Measurements from ENCODE around the gene DOCK1. TPM values are rescaled to one million over a fixed set of nuclear protein-coding genes. Genes with fewer than 3 reads are reported as not detected.

DOCK1 gene
- total RNA-seq, 1 donor from 2014 or later, result 18.6 TPM

DNA sequence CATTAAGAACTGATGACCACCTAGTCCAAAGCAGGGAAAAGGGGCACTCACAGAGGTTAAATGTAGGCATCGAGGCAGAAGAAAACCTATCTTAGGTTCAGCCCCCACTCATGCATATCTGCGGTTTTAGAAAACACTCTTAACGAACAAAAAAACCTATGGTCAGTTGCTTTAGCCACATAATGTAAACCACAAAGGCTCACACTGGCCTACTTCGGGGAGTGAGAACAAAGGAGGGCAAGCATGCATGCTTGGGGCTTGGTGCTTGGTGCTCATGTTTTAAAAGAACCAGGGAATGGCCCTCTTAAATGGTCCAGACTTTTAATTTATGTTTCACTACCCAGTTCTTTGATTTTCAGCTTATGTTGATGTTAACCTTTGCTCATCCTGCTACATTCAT is 276.9 kb downstream of the DOCK1 start:
- no peak for DNase-seq

DNA sequence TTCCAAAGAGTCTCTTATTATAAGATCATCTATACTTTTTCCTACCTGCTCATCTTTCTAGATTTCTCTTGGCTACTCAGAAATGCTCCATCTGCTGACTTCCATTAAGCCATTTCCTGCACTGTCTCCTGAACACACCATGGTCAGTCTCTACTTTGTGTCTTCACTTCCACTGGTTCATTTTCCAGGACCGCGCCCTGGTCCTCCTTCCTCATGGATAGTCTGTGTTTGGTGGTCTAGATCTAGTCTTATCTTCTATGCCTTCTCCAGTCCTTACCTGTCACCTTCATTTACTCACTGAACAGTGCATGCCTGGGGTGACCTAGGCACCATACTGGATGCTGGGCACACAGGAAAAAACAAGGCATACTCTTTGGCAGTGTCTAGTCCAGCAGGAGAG is 279.4 kb downstream of the DOCK1 start:
- no peak for DNase-seq

DNA sequence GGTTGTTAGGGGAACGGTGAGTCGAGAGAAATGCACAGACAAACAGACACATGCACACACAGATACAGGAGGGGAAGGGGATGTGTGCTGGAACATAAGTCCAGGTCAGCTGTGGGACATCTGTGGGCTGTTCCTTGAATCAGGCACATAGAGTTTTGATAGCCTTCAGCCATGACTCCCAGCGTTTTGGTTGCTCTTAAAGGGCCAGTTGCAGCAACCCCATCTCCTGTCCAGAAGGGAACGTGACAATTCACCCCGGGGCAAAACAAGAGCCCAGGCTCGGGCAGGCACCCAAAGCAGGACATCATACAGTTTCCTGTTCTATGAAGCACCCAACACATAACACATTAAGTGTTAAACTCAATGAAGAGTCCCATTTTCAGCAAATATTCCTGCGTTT is 281.6 kb downstream of the DOCK1 start:
- no peak for DNase-seq

DNA sequence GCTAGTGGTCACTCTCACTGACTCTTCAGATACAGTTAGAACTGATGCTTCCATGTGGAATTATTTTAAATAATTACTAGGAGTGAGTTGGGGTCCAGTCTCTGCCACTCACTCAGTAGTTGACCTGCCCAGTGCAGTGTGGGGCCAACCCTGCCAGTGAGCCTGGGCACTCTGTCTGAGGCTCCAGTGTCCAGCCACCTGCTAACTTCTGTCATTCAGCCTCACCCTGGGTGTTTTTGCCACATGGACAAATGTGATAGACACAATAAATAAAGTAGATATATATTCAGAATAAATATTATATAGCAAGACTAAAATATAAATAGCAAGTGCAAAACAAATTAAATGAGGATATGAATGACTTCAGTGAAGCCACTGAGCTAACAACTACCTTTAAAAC is 284.0 kb downstream of the DOCK1 start:
- no peak for DNase-seq

DNA sequence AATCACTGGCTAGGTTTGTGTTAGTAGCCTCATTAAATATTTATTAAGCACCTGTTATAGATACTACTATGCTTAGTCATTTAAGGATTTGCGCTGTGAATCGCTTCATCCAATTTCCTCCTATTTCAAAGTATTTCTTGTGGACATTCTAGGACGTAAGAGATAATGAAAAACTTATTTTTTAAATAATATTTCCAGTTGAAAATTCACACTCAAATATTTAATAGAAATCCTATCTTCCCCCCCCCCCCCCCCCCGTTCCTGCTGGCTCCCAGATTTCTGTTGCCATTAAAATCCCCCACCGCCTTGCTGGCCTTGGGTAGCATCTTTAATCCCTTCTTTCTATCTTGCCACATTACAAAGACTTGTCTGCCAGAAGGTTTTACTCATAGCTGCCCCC is 285.2 kb downstream of the DOCK1 start:
- DNase-seq, result no peak

DNA sequence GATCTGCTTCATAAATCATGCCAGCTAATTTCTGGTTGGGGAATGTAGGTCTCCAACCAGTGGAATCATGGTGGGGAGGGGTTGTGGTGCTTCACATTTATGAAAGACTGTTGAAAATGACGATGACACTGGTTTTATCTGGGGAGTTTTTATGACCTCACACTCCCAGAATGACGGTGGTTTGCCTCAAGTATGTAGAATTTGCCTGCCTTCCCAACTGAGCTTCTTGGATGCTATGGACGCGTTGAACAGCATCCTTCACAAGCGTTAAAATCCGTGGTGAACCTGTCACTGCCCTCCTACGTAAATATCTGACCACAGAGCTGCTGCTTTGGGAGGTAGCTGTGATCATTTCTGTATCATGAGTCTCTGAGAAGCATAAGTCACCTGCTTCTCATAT is 287.9 kb downstream of the DOCK1 start:
- no peak for DNase-seq

DNA sequence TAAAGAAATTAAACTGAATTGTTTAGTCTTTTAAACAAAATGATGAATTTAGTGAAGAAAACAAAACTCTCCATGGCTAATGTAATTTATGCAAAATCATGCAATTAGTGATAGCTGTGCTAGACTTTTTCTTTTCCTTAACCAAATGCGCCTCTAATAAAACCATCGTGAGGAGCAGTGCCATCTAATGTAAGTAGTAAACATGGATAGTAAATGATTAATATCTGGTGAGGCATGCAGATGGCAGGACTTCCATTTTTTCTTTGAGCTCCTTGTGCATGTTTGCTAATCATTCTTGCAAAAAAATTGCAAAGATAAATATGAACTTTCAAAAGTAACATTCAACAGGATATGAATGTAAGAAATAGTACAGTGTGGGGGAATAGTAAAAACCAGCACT is 288.9 kb downstream of the DOCK1 start:
- DNase-seq, result no peak

DNA sequence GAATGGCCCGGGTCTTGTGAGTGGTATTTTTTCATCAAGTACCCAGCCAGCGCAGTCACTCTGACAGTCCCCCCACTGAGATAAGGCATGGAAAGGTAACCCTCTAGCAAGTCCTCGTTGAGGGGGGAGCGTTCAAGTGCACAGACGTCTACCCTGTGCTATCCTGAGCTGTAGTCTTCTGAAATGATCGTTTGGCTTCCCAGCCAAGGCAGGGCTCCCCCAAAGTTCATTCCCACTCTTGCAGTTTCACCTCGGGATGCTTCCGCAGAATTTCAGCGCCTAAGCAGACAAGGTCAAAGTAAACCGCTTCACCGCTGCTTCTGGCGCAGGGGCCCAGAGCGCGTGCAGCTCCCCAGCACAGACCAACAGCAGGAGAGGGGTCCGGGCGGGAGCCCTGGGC is 289.4 kb downstream of the DOCK1 start:
- no peak for DNase-seq

DNA sequence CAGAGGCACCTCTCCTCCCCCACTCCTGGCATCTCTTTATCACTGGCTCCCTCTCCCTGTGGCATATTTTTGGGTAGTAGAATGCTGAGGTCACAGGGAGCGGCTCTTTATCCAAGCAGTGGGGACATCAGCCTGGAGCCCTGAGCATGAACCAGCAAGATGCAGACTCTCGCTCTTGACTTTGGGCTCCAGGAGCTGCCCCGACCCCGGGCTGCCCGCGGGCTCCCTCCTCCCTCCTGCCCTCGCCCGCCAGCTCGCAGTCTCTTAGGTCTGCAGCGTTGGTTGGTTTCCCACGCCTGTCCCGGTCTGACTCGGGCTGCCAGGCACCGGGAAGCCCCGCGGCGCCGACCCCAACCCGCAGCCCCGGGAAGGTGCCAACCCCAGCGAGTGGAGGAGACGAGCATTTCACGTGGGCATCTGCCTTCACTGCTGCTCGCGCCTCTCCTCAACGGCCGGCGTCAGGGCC is 289.8 kb downstream of the DOCK1 start:
- DNase-seq, result no peak

DNA sequence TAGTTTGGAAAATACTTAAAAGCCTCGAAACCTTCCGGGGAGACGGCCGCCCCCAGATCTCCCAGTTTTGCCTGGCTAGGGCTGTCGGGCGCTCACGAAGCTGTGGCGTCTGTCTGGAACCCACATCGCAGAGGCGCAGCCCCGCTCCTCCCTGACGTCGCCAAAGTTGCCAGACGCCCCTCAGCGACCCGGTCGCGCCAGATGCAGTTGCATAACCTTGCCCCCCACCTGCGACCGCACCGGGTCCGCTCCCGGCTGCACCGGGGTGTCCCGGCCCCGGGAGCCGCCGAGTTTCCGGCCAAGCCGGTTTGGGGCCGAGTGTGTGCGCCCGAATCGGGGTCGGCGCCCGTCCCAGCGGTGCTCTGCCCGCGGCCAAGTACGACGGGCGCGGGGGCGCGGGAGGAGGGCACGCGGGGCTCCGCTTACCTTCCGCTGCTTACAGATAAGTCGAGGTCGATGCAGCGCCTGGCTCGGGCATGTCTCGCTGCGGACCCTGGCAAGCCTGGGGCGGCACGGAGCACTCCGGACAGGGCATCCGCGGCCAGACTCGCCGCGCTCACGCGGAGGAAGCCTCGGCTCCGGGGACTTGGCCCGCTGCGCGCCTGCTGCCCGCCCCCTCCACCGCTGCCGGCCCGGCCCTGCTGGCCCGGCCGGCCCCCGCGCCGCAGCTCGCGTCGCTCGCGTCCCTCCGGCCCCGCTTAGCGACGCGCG is 290.5 kb downstream of the DOCK1 start:
- no peak for DNase-seq

DNA sequence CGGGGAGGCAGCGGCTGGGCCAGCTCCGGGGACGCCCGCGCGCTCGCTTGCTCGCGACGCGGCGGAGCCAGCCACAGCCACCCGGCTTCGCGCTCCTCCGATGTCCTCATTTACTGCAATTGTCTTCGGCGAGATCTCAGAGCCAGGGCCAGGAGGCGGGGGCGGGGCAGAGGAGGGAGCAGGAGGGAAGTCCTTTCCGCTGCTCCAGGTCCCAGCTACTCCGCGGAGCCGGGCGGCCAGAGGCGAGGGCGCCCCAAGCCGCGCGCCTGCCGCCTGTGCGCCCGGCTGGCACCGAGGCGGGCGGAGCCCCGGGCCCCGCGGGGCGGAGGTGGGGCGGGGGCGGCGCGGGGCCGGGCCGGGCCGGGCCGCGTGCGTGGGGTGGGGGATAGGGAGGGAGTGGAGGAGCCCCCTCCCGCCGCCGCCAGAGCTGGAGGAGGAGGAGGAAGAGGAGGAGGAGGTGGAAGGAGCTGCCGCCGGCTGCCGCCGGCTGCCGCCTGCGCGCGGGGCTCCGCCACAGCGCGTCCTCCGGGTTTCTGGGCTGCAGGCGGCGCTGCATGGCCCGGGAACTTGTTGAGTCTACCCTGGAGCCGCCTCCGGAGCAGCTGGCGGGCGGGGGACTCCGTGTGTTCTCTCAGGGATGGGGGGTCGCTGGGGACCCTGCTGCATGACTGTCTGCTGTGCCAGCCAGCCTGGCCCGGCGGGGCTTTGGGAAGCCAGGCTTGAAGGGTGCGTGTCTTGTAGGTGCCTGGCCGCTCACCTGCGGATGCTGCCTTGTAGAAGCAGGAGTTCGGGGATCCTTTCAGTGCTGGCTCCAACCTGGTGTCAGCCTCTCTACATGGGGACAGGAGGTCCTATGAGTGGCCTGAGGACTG is 291.3 kb downstream of the DOCK1 start, which contains the start of gene INSYN2A:
INSYN2A (minus strand) TSS at position 310 of the 872 bp plus-strand sequence. CDS start 20,196 bp downstream, outside the sequence.
- peak; percentile 49 for DNase-seq

DNA sequence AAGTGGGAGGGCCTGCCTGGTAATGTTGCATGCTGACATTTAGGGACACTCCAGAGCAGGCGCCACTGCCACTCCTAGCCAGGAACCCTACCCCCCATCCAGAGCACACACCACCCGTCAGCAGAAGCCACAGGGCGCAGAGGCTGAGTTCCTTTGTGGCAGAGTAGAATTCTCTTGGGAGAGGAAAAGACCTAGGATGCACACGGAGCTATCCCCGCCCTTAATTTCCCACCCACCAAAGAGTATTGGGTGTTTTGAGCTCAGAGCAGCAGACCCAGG is 291.9 kb downstream of the DOCK1 start:
- no peak for DNase-seq

DNA sequence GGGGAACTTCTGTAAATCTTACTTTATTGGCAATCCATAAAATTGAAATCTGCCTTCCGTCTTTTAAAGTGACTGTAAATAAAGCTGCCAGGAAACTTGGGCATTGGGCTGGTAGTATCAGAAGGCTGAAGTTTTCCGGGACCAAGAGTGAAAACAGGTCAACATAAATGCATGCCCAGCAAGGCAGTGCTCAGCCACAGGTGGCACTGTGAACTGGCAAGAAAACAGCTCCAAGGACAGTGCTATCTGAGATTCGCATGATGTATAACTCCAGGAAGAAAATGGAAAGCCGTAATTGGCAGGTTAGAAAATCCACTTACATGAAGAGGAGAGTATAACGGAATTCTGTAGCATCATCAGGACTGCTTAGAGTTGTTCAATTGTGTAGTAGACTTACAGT is 293.1 kb downstream of the DOCK1 start:
- DNase-seq, result no peak

DNA sequence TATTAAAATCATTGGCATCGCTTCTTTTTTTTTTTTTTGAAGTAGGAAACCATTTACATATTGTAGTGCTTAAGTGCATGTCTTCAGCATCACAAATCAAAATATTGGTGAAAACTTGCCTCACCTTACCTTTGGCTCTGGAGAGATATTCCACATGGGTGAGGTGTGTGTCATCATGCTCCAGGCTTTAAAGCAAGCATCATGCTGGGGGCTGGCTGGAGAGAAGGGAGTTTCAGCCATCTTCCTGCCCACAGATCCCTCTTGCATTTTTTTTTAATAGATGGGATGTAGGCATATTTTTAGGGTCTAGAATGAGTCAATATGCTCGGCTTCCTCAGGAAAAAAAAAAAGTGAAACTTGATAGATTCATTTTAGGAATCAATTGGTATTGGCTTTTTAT is 293.5 kb downstream of the DOCK1 start:
- DNase-seq, result no peak

DNA sequence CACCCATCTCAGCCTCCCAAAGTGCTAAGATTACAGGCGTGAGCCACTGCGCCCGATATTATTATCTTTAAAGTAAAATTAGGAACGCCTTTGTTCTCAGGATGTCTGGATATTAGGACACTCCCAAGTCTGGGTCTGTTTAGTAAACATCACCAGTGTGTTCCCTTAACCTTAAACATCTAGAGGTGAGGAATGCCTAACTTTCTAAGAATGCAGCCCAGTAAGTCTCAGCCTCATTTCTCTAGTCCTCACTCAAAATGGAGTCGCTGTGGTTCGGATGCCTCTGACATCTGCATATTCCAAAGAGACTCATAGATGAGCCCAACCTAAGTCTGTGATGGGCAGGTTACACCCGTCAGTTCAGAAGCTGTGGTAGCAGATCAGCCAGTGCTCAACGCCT is 295.4 kb downstream of the DOCK1 start:
- no peak for DNase-seq

DNA sequence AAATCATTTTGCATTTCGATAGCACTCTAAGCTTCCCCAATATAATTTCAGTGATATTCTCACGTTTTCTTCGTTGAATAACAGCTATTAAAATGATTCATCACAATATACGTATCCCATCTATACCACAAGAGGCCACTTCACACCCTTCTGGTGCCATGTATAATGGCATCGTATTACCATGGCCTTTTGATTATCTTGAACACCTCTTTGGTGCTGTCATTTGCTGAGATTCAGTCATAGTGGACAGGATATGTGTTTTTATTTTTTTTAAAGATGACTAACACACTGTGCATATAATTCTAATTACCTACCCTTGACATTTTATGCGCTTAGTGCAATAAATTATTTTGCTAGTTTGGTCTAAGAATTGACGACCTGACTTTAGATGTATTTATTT is 297.8 kb downstream of the DOCK1 start:
- no peak for DNase-seq

DNA sequence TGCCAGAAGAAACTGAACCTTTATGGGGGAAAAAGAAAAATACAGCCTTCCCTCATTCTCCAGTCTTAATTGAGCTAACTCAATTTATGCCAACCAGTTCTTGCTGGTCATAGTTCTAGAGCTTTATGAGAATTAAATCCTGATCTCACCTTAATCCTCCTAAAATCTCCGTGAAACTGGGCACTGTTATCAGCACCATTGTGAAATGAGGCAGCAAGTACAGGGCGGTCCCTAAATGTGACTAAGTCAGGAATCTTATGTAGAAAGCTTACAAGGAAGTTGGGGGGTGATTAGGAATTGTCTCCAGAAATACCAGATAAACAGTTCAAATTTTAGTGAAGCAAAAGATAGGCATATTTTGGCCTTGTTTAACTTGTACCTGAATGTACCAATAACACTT is 301.9 kb downstream of the DOCK1 start:
- no peak for DNase-seq

DNA sequence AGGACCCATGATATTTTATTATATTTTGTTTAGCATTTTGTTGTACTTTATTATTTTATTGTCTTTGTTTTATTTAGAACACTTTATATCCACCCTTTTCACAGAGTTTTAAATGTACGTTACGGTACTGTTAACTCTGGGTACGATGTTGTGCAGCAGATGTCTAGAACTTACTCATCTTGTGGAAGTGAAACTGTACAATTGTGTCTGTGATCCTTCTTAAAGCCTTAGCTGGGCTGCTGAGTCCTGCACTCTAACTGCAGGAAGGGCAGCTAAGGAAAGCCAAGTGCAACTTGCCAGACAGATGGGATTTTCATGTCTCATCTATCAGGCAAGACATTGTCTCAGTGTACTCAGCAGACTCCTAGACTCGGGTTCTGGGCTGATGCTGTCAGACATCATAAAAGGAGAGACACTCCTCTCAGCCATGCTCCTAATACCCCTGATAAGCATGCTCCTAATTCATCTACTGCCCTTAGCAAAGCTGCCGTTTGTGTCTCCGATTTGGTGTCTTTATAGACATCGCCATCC is 305.8 kb downstream of the DOCK1 start:
- no peak for DNase-seq

DNA sequence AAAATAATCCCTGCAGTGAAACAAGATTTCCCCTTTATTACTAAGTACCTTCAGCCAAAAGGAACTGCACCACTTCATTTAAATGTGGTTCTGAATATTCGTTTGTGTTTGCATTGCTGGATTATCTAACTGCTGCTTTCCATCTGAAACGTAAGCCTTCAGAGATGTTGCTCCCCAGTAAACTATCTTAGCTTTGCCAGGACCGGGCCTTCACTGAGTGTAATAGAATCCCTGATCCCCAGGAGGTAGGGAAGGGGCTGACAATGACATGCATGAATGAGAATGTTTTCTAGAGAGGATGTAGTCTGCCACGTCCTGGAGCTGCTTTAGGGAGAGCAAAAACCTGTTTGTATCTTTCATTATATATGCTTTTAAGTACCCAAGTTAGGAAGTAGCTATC is 310.6 kb downstream of the DOCK1 start:
- no peak for DNase-seq

DNA sequence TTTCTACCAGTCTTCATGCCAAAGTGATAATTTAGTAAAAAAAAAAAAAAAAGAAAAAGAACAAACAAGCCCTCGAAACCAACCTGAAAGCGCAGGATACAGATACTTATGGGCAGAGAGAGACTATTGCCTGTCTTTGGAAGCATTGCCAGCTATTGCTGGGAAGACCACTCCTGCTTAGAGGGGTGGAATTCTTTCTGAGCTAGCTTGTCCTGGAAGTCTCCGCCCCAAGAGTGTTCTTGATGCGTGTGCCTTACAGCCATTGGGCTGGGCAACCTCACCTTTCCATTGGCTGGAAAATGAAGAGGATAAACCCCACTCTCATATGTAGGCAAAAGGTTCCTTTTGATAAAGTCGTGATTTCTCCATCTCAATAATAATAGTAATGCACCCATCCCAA is 311.0 kb downstream of the DOCK1 start:
- no peak for DNase-seq

DNA sequence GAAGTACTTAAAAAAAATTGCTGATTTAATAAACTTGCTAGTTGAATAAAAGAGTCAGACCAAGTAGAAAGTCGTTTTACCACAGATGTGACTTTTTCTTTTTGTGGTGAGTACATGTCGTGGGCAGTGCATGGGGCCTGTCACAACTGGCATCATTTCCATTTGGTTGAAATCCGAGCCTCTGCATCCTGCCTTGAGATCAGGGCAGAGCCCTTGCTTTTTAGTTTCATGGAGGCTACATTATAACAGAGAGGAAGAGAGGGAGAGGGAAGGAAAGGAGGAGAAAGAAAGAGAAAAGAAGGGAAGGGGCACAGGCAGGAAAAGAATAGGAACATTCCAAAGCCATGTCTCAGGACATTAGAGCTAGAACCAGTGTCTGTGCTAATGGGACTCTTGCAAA is 311.6 kb downstream of the DOCK1 start:
- DNase-seq, result no peak

DNA sequence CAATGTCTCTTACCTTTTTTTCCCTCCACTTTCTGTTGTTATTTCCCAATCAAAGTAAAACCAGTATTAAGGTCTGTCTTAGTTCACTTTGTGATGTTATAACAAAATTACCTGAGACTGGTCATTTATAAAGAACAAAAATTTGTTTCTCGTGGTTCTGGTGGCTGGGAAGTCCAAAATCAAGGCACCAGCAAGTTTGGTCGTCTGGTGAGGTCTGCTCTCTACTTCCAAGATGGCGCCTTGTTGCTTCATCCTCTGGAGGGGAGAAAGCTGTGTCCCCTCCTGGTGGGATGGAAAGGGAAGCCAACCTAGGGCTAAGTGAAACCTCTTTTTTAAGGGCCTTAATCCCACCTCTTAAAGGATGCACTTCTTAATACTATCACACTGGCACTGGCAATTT is 313.4 kb downstream of the DOCK1 start:
- DNase-seq, result no peak

DNA sequence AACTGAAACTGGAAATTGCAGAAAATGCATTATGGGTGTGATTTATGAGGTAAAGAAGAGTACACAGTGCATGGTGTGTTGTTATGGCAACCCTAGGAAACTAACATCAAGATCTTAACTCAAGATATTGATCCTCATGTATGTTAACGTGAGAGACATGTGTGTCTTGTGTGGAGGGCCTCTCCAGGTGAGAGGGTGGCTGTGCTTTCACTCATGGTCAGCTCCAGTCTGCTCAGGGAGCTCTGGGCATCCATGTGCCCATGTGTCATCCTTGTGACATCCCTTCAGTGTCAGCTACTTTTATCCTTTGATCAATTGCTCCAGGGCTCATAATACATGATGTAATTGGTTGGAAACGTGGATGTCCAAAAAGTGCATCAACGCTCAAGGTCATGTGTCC is 316.1 kb downstream of the DOCK1 start:
- DNase-seq, result no peak

DNA sequence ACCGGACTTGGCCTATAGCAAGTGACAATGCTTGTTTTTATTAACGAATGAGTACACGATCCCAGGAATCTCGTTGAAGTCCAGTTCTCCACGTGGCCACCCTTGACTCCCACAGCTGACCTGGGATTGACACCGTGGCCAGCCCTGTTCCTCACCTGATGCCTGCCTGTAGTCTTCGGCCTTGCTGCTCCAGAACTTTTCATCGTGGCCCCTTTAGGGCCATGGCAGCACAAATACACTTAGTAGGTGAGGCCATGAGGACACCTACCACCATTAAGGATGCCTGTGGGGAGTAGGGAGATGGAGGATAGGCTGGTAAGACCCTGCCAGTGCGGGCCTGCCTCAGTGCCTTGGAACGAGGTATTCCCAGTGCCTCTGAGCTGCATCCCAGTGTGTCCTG is 321.8 kb downstream of the DOCK1 start:
- no peak for DNase-seq
